ENCODE results near the gene SORT1.

Gene SORT1

DNA sequence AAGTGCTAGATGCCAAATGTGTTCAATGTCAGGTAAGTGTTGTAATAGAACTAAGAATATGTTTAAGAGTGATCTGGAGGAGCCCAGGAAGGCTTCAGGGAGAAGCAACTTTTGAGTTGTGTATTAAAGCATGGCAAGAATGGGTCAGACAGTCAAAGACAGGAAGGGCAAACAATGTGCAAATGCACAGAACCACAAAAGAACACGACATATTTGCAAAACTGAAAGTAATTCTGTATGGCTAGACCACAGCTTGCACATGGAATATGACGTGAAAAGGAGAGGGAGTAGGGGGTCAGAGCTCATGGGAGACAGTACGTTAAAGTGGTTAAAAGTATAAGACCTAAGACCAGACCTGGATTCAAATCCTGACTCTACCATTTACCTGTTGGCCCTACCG, 7.1 kb upstream of the SORT1 start:
- no peak for TF ChIP-seq TCF4 (CRISPR knock-in tag; IDR thresholded peaks at IDR 0.05; ENCODE audit: borderline replicate concordance)
- no peak for TF ChIP-seq GLIS3 (CRISPR knock-in tag; IDR thresholded peaks at IDR 0.05)
- no peak for TF ChIP-seq SNAI2 (CRISPR knock-in tag; IDR thresholded peaks at IDR 0.05)
- TF ChIP-seq CSDC2 (CRISPR knock-in tag; IDR thresholded peaks at IDR 0.05): no peak
- no peak for TF ChIP-seq ZC3H10 (CRISPR knock-in tag; IDR thresholded peaks at IDR 0.05)
- TF ChIP-seq ESRRG (CRISPR knock-in tag; IDR thresholded peaks at IDR 0.05): no peak
- TF ChIP-seq, protein P1, sequence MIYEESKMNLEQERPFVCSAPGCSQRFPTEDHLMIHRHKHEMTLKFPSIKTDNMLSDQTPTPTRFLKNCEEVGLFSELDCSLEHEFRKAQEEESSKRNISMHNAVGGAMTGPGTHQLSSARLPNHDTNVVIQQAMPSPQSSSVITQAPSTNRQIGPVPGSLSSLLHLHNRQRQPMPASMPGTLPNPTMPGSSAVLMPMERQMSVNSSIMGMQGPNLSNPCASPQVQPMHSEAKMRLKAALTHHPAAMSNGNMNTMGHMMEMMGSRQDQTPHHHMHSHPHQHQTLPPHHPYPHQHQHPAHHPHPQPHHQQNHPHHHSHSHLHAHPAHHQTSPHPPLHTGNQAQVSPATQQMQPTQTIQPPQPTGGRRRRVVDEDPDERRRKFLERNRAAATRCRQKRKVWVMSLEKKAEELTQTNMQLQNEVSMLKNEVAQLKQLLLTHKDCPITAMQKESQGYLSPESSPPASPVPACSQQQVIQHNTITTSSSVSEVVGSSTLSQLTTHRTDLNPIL (CRISPR knock-in tag; IDR thresholded peaks at IDR 0.05; ENCODE audit: low read depth): no peak
- no peak for TF ChIP-seq RARB (CRISPR knock-in tag; IDR thresholded peaks at IDR 0.05)
- TF ChIP-seq, protein P2, sequence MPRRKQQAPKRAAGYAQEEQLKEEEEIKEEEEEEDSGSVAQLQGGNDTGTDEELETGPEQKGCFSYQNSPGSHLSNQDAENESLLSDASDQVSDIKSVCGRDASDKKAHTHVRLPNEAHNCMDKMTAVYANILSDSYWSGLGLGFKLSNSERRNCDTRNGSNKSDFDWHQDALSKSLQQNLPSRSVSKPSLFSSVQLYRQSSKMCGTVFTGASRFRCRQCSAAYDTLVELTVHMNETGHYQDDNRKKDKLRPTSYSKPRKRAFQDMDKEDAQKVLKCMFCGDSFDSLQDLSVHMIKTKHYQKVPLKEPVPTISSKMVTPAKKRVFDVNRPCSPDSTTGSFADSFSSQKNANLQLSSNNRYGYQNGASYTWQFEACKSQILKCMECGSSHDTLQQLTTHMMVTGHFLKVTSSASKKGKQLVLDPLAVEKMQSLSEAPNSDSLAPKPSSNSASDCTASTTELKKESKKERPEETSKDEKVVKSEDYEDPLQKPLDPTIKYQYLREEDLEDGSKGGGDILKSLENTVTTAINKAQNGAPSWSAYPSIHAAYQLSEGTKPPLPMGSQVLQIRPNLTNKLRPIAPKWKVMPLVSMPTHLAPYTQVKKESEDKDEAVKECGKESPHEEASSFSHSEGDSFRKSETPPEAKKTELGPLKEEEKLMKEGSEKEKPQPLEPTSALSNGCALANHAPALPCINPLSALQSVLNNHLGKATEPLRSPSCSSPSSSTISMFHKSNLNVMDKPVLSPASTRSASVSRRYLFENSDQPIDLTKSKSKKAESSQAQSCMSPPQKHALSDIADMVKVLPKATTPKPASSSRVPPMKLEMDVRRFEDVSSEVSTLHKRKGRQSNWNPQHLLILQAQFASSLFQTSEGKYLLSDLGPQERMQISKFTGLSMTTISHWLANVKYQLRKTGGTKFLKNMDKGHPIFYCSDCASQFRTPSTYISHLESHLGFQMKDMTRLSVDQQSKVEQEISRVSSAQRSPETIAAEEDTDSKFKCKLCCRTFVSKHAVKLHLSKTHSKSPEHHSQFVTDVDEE (CRISPR knock-in tag; IDR thresholded peaks at IDR 0.05): no peak
- TF ChIP-seq ZNF565 (CRISPR knock-in tag; conservative IDR thresholded peaks at IDR 0.05; ENCODE audit: low read depth): no peak
- no peak for TF ChIP-seq ZNF8 (CRISPR knock-in tag; IDR thresholded peaks at IDR 0.05)
- no peak for ATAC-seq

DNA sequence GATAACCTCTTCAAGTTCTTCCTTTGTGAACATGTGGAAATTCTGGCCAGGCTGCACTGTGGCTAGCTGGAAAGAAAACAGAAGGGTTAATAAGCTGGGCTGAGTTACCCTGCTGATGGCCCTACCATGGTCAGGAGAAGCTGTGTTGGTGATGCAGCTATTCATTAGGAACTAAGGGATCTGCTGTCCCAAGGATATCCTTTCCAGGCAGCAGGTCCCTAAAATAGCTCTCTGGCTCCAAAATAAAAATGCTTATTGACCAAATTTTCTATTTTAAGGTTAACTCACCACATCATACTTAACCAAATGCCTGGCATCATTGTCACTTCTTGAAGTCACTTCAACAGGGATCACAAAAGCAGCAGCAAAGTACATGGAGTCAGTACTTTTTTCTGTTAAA, 4.3 kb upstream of the SORT1 start:
- TF ChIP-seq GLIS3 (CRISPR knock-in tag; IDR thresholded peaks at IDR 0.05) (no peak), OSR1 (CRISPR knock-in tag; IDR thresholded peaks at IDR 0.05) (no peak), ESRRG (CRISPR knock-in tag; IDR thresholded peaks at IDR 0.05) (no peak), PPARA (CRISPR knock-in tag; IDR thresholded peaks at IDR 0.05; ENCODE audit: borderline replicate concordance) (no peak), CSDC2 (CRISPR knock-in tag; IDR thresholded peaks at IDR 0.05) (no peak), ISL1 (CRISPR knock-in tag; IDR thresholded peaks at IDR 0.05) (no peak)
- TF ChIP-seq, protein P3, sequence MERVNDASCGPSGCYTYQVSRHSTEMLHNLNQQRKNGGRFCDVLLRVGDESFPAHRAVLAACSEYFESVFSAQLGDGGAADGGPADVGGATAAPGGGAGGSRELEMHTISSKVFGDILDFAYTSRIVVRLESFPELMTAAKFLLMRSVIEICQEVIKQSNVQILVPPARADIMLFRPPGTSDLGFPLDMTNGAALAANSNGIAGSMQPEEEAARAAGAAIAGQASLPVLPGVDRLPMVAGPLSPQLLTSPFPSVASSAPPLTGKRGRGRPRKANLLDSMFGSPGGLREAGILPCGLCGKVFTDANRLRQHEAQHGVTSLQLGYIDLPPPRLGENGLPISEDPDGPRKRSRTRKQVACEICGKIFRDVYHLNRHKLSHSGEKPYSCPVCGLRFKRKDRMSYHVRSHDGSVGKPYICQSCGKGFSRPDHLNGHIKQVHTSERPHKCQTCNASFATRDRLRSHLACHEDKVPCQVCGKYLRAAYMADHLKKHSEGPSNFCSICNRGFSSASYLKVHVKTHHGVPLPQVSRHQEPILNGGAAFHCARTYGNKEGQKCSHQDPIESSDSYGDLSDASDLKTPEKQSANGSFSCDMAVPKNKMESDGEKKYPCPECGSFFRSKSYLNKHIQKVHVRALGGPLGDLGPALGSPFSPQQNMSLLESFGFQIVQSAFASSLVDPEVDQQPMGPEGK (CRISPR knock-in tag; IDR thresholded peaks at IDR 0.05; ENCODE audit: borderline replicate concordance): no peak
- no peak for ATAC-seq

DNA sequence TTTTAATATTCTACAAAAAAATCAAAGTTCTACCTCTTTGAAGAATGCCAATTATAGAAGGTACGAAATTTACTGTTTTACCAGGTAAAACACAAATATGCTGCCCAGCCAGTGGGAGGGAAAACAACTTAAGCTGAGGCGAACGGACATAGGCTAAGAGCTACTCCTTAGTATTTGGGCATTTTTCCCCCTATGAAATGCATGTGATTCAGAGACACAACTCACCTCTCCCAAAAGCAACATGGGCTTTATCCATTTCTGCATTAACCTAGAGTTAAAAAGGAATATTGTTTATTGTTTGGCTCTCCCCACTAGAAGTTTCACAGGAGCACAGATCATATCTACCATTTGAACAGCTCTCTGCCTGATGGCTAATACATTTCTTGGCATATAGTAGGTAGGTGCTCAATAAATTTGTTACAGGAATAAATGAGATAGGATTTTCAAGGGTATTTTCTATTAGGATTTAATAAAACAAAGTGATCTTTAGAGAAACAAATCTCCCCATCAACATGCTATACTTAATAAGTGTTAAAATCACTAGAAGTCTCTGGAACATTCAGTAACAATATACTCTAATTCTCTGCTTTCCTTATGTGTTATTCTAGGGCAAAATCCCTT, 2.4 kb upstream of the SORT1 start:
- no peak for TF ChIP-seq ZFP3 (CRISPR knock-in tag; IDR thresholded peaks at IDR 0.05)
- TF ChIP-seq, protein P4, sequence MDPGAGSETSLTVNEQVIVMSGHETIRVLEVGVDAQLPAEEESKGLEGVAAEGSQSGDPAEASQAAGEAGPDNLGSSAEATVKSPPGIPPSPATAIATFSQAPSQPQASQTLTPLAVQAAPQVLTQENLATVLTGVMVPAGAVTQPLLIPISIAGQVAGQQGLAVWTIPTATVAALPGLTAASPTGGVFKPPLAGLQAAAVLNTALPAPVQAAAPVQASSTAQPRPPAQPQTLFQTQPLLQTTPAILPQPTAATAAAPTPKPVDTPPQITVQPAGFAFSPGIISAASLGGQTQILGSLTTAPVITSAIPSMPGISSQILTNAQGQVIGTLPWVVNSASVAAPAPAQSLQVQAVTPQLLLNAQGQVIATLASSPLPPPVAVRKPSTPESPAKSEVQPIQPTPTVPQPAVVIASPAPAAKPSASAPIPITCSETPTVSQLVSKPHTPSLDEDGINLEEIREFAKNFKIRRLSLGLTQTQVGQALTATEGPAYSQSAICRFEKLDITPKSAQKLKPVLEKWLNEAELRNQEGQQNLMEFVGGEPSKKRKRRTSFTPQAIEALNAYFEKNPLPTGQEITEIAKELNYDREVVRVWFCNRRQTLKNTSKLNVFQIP (CRISPR knock-in tag; IDR thresholded peaks at IDR 0.05; ENCODE audit: borderline replicate concordance, low read depth): no peak
- ATAC-seq: no peak

DNA sequence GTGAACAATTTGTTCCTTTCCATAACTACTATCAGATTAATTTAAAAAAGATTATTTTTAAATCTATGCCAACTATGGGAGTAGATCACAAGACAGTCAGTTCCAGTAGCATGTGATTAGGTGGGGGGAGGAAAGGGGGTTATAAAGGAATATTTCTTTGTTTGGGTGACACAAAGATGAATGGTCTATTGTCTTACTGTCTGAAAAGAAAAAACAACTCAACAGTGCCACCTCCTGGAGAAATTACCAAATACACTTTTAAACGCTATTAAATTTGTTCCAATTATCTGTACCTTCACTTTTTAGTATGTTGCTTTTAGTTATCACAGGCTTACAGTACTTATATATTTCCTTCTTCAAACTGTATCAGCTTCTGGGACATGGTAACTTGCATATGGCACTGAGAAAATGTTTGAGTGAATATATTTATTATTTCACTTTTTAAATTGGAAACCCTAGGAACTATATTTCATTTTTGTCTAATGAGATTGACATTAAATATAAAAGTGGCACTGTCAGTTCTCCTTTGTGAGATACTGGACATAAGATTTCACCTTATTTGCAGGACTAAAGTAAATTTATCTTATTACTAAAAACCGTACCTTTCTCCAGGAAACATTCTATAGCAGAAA, 1.7 kb upstream of the SORT1 start:
- peak; percentile 23 for ATAC-seq
- TF ChIP-seq ISL1 (CRISPR knock-in tag; IDR thresholded peaks at IDR 0.05) (no peak), ZC3H10 (CRISPR knock-in tag; IDR thresholded peaks at IDR 0.05) (0 out of 2 replicates have a peak, but pooled peaks have one; percentile 57)

All from SK-N-SH treated with all-trans-retinoic acid at 6 μM for 48 hours (cell line).